CD4-positive, alpha-beta T cell treated with Interleukin-17A for 1 hour (primary cell): ENCODE measurements around the gene TGM5.
A peak's percentile ranks its signal among the peaks of the same experiment; 100 is the strongest.

ENCODE experiments used
- DNase-seq: peaks from one replicate; pipeline ENCODE4 v3.0.0-alpha.2; 2020

Gene TGM5

DNA sequence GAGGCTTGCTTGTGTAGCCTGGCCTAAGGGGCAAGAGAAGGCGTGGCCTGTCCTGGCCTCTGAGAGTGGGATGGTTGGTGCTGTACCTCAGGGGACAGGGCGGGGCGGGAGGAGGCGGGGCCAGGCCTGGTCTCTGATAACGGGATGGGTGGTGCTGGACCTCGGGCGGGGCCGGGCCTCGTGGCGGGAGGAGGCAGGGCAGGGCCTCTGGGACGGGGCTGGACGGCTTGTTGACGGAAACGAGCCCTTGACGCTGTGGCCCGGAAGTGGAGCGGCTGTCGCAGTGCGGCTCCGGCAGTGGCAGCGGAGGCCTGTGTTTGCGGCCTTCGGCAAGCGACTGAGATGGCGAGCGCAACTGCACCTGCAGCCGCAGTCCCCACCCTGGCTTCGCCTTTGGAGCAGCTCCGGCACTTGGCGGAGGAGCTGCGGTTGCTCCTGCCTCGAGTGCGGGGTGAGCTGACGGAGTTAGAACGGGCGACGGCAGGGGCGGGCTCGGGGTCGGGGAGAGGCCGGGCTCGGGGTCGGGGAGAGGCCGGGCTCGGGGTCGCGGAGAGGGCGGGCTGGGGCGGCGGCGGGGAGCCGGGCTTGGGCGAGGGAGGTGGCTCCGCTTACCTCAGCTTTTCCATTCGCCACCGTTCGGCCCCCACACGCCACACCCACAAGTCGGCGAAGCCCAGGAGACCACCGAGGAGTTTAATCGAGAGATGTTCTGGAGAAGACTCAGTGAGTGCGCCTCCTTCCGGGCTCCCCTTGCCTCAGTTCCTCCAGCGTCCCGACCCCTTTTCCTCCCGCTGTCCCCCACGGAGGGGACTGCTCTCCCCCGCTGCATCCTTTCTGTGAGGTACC lies 81.3 kb downstream of the TGM5 start, which contains the start of gene CCNDBP1:
CCNDBP1 (plus strand) TSS at position 247 of the 846 bp plus-strand sequence; CDS start at position 343, 96 bp downstream.
- peak; percentile 94 for DNase-seq

- no peak for DNase-seq
These were observed 82.2 kb downstream of the TGM5 start for GRCh38 chr15:43184407-43185124.

DNA sequence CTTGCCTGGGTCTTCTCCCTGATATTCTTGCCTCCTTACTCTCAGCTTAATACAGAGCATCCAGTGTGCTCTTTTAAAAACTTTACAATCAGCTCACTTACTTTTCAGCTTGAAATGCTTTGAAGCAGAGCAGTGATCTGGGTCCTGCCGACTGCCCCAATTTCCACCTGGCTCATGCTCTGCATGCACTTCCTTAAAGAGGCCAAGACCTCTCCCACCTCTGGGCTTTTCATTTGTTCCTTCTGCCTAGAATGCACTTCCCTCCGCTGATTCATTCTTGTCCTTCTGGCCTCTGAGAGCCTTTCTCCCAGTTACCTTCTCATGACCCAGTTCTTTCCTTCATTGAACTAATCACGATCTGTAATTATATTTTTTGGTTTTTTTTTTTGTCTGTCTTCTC lies 83.5 kb downstream of the TGM5 start:
- DNase-seq = no peak
